Lung (tissue), 12 donors: ENCODE results near the gene CCNE1. TPM values are rescaled to one million over a fixed set of nuclear protein-coding genes. Genes with fewer than 3 reads are reported as not detected.

Source experiments
- ATAC-seq: fragments of 200-7000 bp; cut with Tn5 transposase; one replicate; pipeline ENCODE4 v1.9.1; 2020; ENCODE audit warnings: moderate number of reproducible peaks; ENCODE audit not compliant: insufficient read depth, low FRiP score
- DNase-seq, 3 donors: peaks; one replicate each; pipeline ENCODE4 v3.0.0-alpha.2; 2013 to 2017
- H3K27ac ChIP-seq, 2 donors: one replicate each; pipeline ENCODE4 v1.5.1; 2013; ENCODE audit warnings: mild to moderate bottlenecking in 2 of 2, moderate library complexity in 2 of 2, control low read depth in 1 of 2, inconsistent platforms in 1 of 2, low read depth in 1 of 2, low read length in 1 of 2
- H3K27me3 ChIP-seq, 3 donors: one replicate each; pipeline ENCODE4 v1.5.1; 2013; ENCODE audit warnings: low read length in 2 of 3; ENCODE audit not compliant: control insufficient read depth in 3 of 3, insufficient read depth in 3 of 3
- H3K36me3 ChIP-seq, 4 donors: one replicate each; pipeline ENCODE4 v1.5.1; 2013; ENCODE audit warnings: low read length in 4 of 4, mild to moderate bottlenecking in 1 of 4, moderate library complexity in 1 of 4; ENCODE audit not compliant: control insufficient read depth in 4 of 4, insufficient read depth in 4 of 4
- H3K4me1 ChIP-seq, 5 donors: one replicate each; pipeline ENCODE4 v1.5.1; 2013; ENCODE audit warnings: low read length in 5 of 5, mild to moderate bottlenecking in 2 of 5, moderate library complexity in 1 of 5; ENCODE audit not compliant: control insufficient read depth in 5 of 5, insufficient read depth in 5 of 5
- H3K4me3 ChIP-seq: one replicate; pipeline ENCODE4 v1.5.1; 2013; ENCODE audit warnings: mild to moderate bottlenecking, control low read depth, moderate library complexity
- H3K9ac ChIP-seq, 2 donors: one replicate each; pipeline ENCODE4 v1.5.1; 2013; ENCODE audit warnings: low read length in 2 of 2, control low read depth in 1 of 2; ENCODE audit not compliant: insufficient read depth in 1 of 2
- H3K9me3 ChIP-seq, 4 donors: one replicate each; pipeline ENCODE4 v1.5.1; 2013; ENCODE audit warnings: low read length in 3 of 4, mild to moderate bottlenecking in 1 of 4, moderate library complexity in 1 of 4; ENCODE audit not compliant: control insufficient read depth in 4 of 4, insufficient read depth in 3 of 4
- CTCF ChIP-seq: IDR thresholded peaks from 2 replicates; pipeline ENCODE4 v1.5.1; 2012; ENCODE audit warnings: mild to moderate bottlenecking; ENCODE audit errors: control extremely low read depth, extremely low read depth
- WGBS, 2 donors: extraction: QIAGEN DNeasy Blood & Tissue Kit; methylation state at CpG; one replicate each; pipeline ENCODE4 v1.1.7; 2013; 5-methylcytosine and 5-hydroxymethylcytosine counted together
- polyA plus RNA-seq, 2 donors: library from polyadenylated mRNA; stranded (reverse); fragments of 200-250 nt; gene quantifications; one replicate each; pipeline ENCODE4 v1.2.1, GENCODE V29; 2013
- total RNA-seq, 2 donors: library from RNA; depleted of rRNA in 1 of 2; stranded (reverse); fragments of >200 nt in 1 of 2; gene quantifications; one replicate each; pipeline ENCODE4 v1.2.1, GENCODE V29; 2014 to 2021
- donor health status: control.
- donor health status: control.
- donor health status: Bipolar disorder and iron deficiency.
- donor health status: healthy.
- donor health status: DM: yes; HTN: yes; CAD: no.

CCNE1 gene
- total and polyA plus RNA-seq, 4 donors: 0.97 to 1.9 (median 1.4) TPM

- TF ChIP-seq CTCF: no peak
- Histone ChIP-seq H3K4me3 (no peak overlapping the region), H3K27me3 (no peaks in the 10 kb centered on the region), H3K36me3 (no peaks in the 10 kb centered on the region), H3K4me1 (peaks cover 0 to 23% (median under 1%) of the 10 kb centered on the region in 5 donors), H3K9ac (no peak overlapping the region), H3K27ac (no peak overlapping the region), H3K9me3 (peaks cover 0 to 1% (median 0%) of the 10 kb centered on the region in 4 donors)
- WGBS, 2 donors: 37 to 62% methylated on average over 8 to 9 of the region's 9 CpGs
- ATAC-seq (no peak), DNase-seq (no peak)
Observed at GRCh38 chr19:29779921-29780320, 31.9 kb upstream of the CCNE1 start.

GRCh38 chr19:29781386-29782259 is 30.2 kb upstream of the CCNE1 start:
- Histone ChIP-seq H3K4me1 (peaks cover 0 to 12% (median 0%) of the 10 kb centered on the region in 5 donors), H3K9ac (no peak overlapping the region), H3K27me3 (no peaks in the 10 kb centered on the region), H3K4me3 (no peak overlapping the region), H3K27ac (no peak overlapping the region), H3K36me3 (no peaks in the 10 kb centered on the region), H3K9me3 (peaks cover 0 to 1% (median 0%) of the 10 kb centered on the region in 4 donors)
- 84 to 85% methylated on average over 33 of the region's 33 CpGs for WGBS, 2 donors
- TF ChIP-seq CTCF: no peak
- ATAC-seq (no peak), DNase-seq (peak; percentile 48 to 72 (median 59))

- Histone ChIP-seq H3K4me1 (peaks cover 0 to 12% (median 0%) of the 10 kb centered on the region in 5 donors), H3K27ac (no peak overlapping the region), H3K36me3 (no peaks in the 10 kb centered on the region), H3K4me3 (no peak overlapping the region), H3K9ac (no peak overlapping the region), H3K27me3 (no peaks in the 10 kb centered on the region), H3K9me3 (peaks cover 0 to 1% (median 0%) of the 10 kb centered on the region in 4 donors)
- ATAC-seq (no peak), DNase-seq (no peak)
- no peak for TF ChIP-seq CTCF
- WGBS, 2 donors: 90 to 94% methylated on average over 13 of the region's 13 CpGs
Observed at GRCh38 chr19:29782260-29782580, 29.6 kb upstream of the CCNE1 start.
